GM21737 (cell line): ENCODE measurements around the gene CCND1.

Experiments used
- ATAC-seq: cut with Tn5 transposase; IDR thresholded peaks from one replicate; pipeline ENCODE4 v1.9.1; 2021; ENCODE audit warnings: mild to moderate bottlenecking, moderate library complexity; ENCODE audit not compliant: unreplicated experiment

CCND1 gene

DNA sequence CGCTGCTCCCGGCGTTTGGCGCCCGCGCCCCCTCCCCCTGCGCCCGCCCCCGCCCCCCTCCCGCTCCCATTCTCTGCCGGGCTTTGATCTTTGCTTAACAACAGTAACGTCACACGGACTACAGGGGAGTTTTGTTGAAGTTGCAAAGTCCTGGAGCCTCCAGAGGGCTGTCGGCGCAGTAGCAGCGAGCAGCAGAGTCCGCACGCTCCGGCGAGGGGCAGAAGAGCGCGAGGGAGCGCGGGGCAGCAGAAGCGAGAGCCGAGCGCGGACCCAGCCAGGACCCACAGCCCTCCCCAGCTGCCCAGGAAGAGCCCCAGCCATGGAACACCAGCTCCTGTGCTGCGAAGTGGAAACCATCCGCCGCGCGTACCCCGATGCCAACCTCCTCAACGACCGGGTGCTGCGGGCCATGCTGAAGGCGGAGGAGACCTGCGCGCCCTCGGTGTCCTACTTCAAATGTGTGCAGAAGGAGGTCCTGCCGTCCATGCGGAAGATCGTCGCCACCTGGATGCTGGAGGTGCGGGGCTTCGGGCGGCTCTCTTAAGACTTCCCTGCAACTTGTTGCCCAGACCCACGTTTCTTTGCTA is at the start of gene CCND1:
CCND1 (plus strand) TSS at position 162 of the 587 bp plus-strand sequence; CDS start at position 320, 158 bp downstream.
- ATAC-seq, result no peak

DNA sequence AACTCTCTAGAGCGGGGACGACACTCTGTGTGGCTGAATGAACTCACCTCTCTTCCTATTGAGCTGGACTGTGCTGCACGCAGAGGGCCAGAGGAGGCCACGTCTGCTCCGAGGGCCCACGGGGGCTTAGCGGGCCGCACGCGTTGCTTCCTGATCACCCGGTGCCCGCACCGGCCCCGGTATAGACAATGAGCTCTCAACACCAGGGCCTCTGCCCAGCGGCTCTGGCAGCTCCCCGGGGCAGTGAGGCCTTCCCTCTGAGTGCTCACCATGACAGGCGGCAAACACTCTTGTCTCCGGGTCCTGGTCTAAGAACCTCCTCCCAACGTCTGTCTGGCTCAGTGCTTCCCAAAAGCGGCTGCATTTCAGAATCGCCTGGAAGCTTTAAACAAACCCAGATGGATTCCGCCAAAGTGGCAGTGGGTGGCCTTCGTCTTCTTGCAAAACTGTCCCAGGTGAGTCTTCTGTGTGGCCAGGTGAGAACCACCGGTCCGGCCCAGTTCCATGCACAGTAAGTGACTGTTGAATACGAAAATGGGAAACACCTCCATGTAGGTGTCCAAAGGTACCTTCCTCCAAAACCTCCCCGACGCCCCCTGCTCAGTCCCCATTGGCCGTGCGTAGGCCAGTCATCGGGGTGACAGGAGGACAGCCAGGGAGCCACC is 47.8 kb upstream of the CCND1 start:
- no peak for ATAC-seq

DNA sequence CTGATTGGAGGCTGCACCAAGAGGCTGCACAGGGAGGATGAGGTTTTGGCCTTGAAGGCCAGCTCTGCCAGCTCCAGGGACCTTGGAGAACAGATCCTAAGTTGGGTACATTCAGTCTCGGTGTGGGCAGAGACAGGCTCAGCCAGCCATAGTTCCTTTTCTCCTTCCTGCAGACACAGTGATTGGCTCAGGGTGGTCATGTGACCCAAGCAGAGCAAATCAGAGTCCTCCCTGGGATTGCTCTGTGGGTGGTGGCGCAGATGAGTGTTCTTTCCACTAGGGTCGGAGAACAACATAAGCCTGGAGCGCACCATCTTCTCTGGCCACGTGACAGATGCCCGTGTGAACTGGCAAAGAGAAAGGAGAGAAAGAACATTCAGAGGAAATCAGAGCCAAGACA is 47.1 kb upstream of the CCND1 start:
- ATAC-seq, result no peak

DNA sequence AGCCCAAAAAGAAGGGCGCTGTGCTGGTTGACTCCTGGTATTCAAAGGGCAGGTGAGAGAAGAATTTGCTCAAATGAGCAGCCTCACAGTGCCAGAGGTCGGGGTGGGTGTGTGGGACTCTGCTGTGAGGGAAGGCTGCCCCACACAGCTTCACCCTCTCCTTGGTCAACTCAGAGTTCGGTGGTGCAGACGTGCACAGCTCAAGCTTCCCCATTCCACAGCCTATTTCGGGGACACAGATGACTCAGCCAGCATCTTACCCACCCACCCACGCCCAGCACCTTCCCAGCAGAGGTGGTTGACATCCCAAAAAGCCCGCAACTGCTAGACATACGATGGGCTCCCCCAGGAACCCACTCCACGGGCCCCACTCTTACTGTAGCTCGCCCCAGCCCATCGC is 46.5 kb upstream of the CCND1 start:
- ATAC-seq, result no peak

DNA sequence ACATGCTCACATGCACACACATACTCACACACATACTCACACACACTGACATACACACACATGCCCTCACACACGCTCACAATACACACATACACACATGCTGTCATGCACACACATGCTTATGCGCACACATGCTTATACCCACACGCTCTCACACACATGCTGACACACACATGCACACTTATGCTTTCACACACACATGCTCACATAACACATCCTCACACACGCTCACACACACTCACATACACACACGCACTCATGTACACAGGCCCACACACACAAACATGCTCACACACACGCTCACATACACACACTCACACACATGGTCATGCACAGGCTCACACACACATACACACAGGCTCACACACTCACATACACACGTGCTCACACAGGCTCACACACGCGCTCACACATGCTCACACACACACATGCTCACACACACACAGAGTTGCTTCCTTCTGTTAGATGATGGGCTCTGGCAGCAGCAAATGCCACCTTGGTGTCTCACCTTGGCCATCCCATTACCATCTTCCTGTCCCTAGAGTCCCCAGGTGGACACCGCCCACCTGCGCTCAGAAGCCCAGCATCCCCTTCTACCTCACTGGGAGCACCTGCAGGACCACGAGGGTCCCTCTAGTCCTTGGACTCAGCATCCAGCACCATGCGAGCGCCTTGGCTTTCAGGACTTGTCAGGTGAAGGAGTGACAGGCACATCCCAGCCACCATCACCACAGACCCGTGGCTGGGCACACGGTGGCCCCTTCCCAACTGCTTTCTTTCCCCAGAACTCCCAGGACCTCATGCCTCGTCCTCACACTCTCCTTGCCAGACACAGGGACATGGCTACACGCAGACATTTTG is 44.9 kb upstream of the CCND1 start:
- no peak for ATAC-seq

DNA sequence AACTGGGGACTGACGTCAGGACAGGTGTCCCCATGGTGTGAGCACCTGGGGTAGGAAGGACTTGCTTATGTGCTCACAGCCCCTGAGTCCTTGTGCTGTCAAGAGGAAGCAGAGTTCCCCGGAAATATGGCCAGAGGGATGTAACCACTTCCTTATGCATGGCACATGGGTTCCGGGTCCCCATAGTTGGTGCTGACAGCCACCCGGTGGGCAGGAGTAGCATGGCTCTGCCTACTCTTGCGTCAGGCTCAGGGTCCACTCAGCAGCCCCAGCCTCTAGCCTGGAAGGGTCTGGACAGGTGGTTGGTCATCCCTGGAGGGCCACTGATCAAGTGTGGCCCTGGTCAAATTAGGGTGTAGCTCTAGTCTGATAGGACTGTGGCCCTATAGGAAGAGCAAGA is 42.8 kb upstream of the CCND1 start:
- ATAC-seq, result no peak

DNA sequence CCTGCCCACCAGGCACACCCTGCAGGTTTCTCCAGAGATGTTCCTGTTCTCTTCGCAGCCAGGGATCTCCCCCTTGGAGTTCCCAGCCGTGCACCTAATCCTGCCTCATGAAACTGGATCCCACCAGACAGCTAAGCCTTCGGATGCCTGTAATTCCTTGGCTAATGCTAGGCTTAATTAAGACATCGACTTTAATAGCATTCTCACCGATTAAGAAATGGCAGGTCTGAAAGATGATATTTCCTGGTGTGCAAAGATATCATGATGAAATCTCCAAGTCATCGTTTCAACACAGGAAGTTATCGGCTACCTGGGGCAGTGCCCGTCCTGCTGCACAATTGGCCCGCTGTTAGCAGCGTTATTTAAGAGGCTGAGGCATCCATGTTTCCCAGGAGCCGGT is 41.5 kb upstream of the CCND1 start:
- ATAC-seq, result no peak

DNA sequence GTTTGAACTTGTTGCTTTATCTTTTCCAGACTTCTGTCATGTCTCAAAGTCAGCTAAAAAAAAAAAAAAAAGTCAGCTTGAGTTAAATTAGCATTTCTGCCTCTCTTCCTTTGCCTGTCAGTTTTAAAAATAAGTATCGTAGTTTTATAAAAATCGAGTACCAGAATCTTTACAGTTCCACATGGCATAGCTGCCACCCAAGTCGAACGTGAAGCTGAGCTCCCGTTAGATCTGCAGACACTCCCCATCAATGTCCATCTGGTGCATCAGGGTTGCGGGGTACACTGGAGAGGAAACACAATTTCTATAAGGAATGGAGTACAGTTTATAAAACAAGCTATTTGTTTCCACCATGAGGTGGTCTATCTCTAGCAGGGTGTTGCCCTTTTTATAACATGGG is 41.0 kb upstream of the CCND1 start:
- ATAC-seq, result no peak

DNA sequence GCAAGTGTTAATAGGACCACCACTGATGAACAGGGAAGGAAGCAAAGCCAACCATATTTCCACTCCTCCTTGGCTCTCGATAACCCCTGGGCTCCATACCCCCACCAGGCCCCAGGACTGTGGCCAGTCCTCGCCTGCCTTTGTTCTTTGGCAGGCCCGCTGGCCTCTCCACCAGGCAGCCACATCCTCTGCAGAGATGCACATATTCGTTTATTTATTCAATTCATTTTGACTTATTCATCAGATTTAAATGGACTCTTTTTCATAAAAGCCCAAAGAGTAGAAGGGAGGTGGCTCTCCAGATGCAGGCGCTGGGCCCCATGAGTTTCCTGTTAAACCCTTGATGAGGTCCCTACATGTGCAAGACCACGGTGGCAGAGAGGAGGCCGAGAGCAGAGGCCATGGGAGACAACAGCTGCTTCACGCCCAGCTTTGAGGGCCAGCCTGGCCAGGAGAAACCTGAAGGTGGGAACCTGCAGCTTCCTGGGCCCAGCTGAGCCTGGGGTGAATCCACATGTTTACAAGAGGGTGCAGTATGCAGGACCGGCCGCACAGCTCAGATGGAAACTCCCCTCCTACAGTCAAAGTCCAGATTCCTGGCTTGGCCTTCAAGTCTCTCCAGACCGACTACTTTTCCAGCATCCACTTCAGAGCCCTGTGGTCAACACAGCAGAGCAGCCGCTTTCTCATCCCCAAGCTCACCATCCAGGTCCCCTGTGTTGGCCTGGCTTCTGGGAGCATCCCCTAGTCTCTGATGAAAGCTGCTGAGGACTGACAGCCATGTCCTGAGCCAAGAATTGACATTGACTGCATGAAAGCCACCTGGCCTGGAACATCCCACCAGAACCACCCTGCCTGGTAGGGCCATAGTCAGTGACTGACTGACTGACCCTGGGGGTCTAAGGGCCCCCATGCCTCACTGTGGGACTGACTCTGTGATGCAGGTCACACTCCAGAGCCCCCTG is 39.7 kb upstream of the CCND1 start:
- no peak for ATAC-seq

DNA sequence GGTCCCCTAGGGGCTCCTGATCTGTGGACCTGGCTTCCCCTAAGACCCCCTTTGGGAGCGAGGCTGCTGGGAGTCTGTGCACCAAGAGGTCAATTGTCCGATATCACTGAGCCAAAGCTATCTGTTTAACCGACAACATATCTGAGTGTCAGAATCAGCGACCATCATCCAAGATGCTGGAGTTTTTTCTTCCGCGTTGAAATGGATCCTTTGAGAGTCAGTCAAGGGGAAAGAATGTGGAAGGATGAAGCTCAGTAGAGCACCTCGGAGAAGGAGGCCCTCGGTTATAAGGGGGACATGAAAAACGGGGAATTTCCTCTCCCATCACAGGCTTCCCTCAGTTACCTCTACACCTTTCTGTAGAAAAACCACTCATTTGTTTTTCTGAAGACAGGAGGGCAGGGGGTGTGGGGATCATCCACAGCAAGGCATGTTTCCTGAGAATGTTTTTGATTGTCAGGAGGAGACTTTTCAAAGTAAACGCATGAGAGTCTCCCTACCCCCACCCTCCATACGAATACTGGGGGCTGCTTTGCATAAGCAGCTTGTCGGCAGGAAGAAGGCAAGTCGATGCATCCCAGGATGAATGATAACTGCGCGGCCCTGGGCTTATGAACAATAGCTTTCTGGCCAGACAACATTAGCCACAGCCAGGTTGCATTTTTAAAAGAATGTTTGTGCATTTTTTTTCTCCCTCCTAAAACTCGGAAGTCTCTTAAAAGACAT is 37.7 kb upstream of the CCND1 start:
- ATAC-seq, result no peak

DNA sequence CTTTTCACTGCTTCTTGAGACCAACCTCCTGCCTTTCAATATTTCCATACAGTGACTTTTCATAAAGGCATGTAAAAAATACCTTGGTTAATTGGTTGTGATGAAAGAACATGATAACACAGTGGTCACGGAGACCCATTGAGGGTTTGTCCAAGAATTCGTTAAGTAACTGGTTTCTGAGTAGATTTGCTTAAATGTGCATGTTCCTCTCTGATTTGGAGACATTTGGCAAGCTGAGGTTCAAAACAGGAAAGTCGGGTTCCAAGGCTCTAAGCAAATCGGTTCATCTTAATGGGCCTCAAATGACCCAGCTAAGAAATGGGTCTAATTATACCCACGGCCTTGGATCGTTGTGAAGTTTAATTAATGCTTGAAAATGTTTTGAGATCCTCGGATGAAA is 36.9 kb upstream of the CCND1 start:
- no peak for ATAC-seq

DNA sequence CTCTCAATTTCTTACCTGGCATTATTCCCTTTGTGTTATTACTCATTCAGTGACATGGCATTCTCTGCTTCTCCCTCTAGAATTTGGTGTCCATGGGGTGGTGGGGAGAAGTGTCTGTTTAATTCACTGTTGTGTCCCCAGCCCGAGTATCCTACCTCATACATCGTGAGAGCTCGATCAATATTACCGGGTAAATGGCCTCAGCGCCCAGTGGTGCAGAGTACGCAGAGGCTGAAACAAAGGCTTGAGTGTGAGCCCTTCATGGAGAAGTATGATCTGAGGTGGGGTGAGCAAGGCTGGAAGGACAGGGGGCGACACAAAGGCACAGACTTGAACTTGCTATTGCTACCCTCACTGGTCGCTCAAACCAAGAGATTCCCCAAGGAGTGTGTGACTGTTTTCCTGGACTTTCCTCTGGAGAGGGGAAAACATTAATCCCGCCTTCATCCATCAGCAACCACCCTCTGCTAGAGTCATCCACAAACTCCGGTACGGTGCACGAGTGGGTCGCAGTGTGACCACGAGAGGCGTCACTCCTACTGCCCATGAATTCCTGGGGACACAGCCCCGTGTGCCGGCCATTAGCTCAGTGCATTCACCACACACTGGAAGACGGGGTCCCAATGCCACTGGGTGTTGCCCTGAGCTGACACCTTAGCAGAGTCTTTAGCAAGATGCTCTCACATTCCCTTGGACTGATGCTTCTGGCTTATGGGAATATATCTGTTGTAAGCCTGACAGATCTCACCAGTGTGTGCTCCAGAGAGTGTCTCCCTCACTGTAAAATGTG is 35.0 kb upstream of the CCND1 start:
- ATAC-seq, result no peak

DNA sequence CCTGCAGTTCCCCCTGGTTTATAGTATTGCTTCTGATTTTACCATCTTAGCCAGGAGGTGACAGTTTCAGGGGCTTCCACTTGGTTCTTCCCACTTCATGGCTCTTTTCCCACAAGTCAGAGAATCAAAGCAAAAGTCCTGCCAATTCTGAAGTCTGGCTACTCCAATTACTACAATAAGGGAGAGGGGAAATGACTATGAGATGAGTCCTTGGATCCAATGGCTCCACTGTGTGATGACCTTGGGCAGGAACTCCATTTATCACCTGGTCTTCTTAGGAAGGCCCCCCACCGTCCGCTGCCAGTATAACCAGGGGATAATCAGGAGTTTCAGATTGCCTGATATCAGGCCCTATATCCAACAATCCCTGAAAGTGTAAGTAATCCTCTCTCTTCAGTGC is 31.6 kb upstream of the CCND1 start:
- ATAC-seq, result no peak

DNA sequence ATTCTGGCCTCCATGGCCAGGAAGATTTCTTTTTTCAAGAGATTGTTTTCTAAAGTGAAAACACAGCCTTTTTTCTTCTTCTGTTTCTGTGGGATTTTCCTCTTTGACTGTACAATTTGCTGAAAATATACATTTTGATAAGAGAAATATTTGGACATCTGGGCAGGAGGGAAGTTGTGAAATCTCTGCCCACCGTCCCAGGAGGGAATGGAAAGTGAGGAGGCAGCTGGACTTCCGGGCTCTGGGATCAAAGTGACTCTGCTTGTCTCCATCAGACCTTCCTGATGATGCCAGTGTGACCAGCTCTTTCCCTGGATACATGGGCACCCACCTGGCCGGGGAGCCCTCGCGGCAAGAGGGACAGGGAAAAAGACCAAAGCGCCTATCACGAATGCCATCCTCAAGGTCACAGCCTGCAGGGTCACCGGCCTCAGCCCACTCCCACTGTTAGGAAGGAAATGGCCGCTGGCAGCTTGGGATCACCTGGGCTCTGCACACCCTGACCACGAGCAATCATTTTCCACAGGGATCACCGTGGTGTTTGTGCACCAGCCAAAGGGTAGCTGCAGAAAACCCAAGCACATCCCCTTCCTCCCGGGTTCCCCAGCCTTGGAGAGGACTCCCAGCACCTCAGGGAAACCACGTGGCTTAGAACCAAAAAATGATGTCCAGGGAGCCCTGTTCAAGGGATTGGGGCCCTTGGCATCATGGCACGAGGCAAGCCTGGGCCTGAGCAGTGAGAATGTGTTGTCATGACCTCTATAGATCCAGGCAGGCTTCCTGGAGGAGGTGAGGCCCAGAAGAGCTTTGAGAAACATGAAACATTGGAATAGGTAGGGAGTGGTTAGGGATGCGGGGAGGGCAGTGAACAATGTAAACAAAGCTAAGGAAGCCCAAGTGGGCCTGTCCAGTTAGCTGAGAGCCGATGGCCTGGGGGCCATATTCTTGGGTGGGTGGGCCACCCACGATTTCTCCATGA is 29.1 kb upstream of the CCND1 start:
- no peak for ATAC-seq

DNA sequence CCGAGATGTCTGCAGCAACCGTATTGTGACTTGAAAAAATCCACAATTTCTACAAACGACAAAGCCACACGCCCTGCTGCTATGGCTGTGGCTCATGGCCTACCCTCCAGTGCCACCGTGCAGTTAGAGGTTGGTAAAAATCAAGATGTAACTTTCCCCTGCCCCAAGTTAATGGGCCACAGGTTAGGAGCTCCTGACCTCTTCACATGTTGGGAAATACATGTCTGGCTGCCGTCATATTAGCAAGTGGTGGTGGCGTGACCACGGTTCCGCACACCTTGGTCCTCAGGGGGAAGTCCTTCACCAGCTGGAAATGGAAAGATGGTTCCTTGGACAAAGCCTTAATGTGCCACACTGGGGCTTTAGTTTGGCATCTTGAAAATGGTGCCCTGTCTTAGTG is 27.4 kb upstream of the CCND1 start:
- ATAC-seq, result no peak

DNA sequence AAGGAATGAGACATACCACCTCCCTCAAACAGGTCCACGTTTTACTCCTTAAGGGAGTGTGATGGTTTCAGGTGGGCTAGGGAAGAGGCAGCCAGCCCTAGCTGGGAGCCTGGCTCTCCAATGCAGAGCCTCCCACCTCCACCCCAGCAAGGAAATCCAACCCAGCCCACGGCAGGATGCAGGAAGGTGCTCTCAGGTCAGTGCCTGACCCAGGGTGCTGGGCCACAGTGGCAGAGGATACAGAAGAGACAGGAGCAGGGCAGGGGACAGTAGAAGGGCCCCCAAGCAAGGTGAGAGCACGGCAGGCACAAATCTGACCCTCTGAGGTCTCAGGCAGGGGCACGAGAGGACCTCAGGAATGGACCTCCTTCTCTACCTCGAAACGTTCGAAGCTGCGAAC is 26.9 kb upstream of the CCND1 start:
- ATAC-seq, result no peak

DNA sequence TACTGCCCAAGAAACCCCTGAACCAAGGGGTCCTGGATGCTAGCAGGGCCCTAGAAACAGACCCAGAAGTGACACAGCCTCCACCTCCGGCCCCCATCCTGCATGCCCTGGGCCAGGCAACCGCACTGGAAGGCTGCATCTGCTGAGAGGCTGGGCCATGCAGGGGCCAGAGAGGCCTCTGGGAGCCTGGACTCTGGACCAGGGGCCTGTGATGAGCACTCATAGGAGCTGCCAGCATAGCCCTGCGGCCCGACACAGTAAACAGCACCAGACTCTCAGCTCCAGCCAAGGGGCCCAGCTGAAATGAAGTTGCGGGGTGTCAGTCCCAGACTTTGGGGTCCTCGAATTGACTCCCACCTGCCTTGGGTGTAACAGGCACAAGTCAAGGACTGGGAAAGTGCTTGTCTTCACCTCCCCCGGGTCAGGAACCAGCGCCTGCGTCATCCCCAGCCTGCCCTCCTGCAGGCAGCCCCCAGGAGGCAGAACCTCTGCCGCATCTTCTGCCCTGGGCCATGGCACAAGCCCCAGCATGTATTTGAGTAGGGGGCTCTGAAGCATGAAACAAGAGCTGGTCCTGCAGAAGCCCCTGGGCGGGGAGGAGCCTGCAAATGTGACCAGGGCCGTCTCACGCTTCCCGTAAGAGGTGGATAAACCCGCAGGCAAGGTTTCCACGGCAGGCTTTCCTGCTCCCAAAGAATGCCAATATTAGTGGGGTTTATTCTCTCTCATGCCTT is 25.2 kb upstream of the CCND1 start:
- ATAC-seq, result no peak

DNA sequence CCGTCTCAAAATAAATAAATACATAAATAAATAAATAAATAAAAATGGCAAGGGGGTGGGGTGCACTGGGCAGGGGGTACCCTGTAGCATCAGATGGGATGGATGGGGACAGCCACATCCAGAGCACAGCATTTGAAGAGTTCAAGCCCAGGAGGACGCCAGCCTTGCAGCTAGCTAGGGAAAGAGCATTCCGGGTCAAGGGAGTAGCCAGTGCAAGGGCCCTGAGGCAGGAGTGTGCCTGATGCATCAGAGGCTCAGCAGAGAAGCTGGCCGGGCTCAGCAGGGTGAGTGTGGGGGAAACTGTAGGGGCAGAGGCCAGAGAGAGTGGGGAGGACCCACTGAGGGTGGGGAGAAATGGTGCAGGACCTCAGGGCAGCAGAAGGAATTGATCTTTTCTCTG is 23.7 kb upstream of the CCND1 start:
- ATAC-seq, result no peak
